OCI-LY1 (cell line): ENCODE measurements around the gene SLIT3.

Experiments
- CTCF ChIP-seq: fragments of 200-600 bp; sonication (generic), shearing (Covaris generic); IDR thresholded peaks from 2 replicates; pipeline ENCODE4 v1.5.1; 2017; ENCODE audit warnings: mild to moderate bottlenecking, antibody characterized with exemption, low read length, moderate library complexity, mixed read lengths
- EZH2 ChIP-seq: fragments of 200-600 bp; sonication (generic), shearing (Covaris generic); IDR thresholded peaks from 2 replicates; pipeline ENCODE4 v1.8.0; 2017; ENCODE audit warnings: borderline replicate concordance, mixed run types, mild to moderate bottlenecking, antibody characterized with exemption, low read length, moderate library complexity, mixed read lengths

DNA sequence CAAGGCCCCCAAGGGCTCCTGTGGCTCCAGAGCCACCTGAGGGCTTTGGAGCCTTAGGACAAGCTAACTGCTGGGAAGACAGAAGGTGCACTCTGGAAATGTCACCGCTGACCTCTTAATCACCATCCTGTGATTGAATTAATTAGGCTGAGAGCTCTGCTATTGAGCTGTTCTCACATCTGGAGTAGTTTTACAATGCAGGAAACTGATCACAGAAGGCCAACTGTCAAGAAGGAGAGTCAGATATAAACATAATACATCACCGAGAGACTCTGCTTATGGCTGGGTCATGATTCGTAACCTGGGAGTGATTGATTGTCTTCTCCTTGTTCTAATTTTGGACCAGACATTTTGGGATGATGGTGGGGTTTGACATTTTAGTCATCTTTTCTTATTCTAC lies 226.1 kb downstream of the SLIT3 start:
- TF ChIP-seq CTCF, result no peak
- TF ChIP-seq EZH2, result no peak
